GM20000 (cell line): ENCODE measurements around the gene AUNIP.

Experiments used
- DNase-seq: peaks from one replicate; pipeline ENCODE4 v3.0.0; 2012; ENCODE audit warnings: low spot score
- TF ChIP-seq, protein P1 (sequence below): IDR thresholded peaks from 2 replicates; pipeline ENCODE4 v1.5.1; 2012; ENCODE audit warnings: mild to moderate bottlenecking, control low read depth; ENCODE audit errors: extremely low read depth, missing control alignments

The AUNIP gene

DNA sequence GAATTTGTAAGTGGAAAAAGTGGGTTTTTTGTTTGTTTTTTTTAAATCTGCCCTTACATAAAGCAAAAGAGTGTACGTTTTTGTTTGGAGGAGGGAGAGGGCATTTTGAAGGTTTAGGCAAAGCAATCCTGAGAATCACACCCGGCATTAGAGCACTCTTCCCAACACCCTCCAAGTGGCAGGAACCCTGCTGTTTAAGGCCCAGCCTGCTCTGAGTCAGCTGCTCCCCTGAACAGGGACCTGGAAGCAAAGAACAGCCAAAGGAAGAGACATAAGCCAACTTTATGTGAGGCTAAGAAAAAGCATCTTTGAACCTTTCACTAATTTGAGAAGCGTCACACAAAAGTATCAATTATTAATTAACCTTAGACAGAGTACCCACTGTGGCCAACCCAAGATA is 22.6 kb downstream of the AUNIP start:
- DNase-seq = no peak

DNA sequence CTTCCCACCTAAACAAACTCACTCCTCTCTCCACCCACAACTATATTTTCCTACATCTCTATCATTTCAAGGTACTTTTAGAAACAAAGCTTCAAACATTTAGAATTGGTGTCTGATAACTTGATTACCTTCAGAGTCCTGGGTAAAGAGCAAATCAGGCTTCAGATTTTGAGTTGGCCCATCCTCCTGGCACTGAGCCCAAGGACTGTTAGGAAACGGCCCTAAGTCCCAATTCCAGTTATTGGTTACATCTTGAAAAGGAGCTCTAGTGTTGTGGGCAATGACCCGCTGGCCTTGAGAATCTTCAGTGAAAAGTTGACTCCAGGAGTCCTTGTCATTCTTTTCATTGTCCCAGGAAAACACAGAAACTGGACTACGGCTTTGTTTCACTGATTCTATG is 24.4 kb downstream of the AUNIP start:
- TF ChIP-seq, protein P1, sequence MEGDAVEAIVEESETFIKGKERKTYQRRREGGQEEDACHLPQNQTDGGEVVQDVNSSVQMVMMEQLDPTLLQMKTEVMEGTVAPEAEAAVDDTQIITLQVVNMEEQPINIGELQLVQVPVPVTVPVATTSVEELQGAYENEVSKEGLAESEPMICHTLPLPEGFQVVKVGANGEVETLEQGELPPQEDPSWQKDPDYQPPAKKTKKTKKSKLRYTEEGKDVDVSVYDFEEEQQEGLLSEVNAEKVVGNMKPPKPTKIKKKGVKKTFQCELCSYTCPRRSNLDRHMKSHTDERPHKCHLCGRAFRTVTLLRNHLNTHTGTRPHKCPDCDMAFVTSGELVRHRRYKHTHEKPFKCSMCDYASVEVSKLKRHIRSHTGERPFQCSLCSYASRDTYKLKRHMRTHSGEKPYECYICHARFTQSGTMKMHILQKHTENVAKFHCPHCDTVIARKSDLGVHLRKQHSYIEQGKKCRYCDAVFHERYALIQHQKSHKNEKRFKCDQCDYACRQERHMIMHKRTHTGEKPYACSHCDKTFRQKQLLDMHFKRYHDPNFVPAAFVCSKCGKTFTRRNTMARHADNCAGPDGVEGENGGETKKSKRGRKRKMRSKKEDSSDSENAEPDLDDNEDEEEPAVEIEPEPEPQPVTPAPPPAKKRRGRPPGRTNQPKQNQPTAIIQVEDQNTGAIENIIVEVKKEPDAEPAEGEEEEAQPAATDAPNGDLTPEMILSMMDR = no peak
- DNase-seq = no peak

More for the DNA sequence above, 22.6 kb downstream of the AUNIP start:
- TF ChIP-seq, protein P1 = no peak

DNA sequence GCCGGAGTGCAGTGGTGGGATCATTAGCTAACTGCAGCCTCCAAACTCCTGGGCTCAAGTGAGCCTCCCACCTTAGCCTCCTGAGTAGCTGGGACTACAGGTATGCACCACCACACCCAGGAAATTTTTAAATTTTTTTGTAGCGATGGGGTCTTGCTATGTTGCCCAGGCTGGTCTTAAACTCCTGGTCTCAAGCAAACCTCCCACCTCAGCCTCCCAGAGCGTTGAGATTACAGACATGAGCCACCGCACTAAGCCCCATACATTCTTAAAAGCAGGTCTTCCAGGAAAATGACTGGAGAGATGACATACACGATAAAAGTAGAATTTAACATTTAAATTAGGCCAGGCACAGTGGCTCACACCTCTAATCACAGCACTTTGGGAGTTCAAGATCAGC is 26.1 kb downstream of the AUNIP start:
- DNase-seq = no peak
- TF ChIP-seq, protein P1 = no peak

DNA sequence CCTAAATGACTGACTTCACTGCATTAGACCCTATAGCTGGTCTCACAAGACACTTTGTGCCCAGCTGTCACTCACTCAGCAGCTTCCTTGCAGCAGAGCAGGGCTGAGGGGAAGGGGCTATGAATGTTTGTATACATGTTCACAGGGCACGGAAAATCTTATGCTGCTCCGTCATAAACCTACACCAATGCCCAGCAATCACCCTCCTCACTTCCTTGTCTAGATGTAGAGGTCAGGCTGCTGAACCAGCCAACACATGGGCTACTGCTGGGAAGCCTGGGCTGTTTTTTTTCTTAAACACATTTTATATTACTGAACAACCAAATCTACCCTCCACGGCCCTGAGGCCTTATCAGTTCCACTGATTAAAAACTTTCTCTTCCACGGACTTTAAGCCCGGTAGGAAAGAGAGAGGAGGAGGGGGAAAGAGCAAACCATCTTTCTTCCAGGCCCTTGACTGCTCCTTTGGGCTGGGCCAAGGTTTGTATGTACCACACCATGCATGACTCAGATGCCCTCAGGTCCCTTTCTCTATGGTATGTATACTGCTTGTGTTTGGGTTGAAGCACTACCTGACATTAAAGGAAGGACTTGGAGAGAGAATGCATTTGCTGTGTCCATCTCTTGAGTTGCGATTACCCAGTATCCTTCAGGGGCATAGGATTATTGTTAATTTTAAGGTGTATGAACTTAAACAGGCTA is 26.8 kb downstream of the AUNIP start:
- no peak for DNase-seq
- TF ChIP-seq, protein P1 = no peak

DNA sequence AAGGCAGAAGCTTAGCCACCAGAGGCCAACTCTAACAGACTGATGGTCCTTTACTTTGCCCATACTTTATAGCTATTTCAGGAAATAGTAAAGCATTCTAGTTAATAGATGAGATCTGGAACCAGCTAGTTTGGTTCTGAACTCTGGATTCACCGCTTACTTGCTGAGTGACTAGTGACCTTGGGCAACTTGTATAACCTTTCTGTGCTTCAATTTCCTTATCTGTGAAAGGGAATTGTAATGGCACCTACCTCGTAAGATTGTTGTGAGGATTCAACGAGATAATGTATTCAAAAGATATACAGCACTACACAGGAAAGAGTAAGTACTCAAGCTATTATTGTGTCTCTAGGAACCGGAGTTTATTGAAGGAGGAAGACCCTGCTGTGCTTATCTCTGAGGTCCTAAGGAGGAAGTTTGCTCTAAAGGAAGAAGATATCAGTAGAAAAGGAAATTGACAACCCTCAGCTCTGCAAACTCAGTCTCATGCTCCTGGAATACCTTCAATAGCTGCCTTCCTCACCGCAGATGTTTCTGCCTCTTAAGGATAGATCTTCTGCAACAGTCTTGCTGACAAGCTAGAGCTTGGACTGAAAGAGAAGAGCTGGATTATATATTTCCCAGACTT is 27.6 kb downstream of the AUNIP start:
- DNase-seq = no peak
- TF ChIP-seq, protein P1 = no peak

DNA sequence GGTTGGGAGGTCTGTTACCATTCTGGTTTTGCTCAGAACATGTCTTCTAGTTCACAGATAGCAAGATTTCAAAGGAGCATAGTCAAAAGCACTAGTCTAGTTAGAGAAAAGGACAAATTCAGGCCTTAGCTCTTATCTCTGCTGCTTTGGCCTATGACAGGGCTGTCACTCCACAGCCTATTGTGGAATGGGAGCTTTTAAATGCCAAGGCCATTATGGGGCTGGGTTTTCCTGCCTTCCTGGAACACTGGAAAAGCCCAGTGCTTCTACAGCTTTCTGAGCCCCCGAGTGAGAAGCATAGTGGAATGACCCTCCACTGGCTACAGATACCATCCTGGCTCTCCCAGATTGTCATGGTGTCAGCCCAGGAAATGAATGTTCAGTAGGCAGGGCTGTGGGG is 30.2 kb downstream of the AUNIP start:
- no peak for DNase-seq
- TF ChIP-seq, protein P1 = no peak

DNA sequence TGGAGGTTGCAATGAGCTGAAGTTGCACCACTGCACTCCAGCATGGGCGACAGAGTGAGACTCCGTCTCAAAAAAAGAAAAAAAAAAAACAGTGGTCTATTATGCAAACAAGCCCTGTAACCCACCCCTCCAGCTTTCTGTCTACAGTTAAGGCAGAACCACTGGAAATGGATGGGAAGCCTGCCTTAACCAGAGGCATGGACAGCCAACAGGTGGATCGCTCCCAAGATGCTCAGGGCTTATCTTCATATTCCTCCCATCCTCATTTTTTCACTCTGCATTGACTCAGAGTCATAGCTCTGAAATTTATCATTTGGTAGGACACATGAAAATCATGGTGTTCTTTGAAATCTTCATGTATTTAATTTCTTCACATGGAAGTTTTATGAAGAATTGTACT is 30.8 kb downstream of the AUNIP start:
- no peak for DNase-seq
- TF ChIP-seq, protein P1 = no peak
